ENCODE measurements around the gene FABP3. TPM values are rescaled to one million over a fixed set of nuclear protein-coding genes. Genes with fewer than 3 reads are reported as not detected.

The FABP3 gene
- total RNA-seq, 1 donor from 2014 or later, result 2.2 TPM

DNA sequence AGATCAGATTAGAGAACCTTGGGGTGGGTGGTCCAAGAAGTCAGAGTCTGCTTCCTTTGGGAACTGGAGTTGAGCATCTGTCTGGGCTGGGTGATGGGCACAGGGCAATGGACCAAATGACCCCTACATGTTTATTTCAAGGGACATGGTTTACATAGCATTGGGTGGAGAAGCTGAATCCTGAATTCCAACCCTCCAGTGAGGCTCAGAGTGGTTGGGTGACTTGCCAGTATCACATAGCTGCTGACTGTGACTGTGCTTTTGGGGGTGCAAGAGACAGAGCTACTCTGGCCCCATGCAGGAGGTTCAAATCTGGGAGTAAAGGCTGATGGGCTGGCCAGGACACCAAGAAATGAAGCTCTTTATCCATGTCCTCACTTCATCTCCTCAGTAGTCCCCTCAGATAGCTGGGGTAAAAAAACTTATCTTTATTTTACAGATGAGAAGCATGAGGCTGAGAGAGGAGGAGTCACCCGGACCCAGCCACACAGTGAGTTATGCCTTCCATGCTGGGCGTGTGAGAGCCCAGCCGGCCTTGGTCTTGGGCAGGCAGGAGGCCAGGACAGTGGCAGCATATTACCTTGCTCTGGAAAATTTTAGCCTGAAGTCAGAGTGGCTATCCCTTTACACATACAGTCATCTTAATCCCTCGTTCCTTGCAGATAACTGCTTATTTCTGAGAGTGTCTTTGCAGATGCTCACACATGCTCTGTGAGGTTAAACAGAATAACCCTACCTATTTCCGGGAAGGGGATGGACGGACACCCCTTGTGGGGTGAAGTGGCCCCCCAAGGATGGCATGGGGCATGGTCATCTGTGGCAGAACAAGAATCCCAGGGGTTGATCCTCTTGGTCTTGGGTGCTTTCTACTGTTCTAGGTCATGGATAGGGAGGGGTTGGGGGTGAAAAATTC lies 37.3 kb upstream of the FABP3 start:
- H3K36me3 Mint-ChIP-seq, result peaks cover 3% of the 10 kb centered on the region
- Histone ChIP-seq H3K79me2 (ENCODE audit: low read depth) (peaks cover 8% of the 10 kb centered on the region), H3K27me3 (peaks cover 17% of the 10 kb centered on the region), H3K9me3 (ENCODE audit: low read depth) (no peaks in the 10 kb centered on the region), H3K36me3 (no peaks in the 10 kb centered on the region), H3K4me2 (no peak overlapping the region), H2AFZ (replicated peaks) (no peak overlapping the region), H3K4me3 (no peak overlapping the region), H3F3A (ENCODE audit: low read depth) (peaks cover 16% of the 10 kb centered on the region), H3K9ac (no peak overlapping the region), H3K4me1 (peaks cover 14% of the 10 kb centered on the region), H3K27ac (no peak overlapping the region), H4K20me1 (ENCODE audit: low read depth) (peaks cover 8% of the 10 kb centered on the region)
- peaks cover 26% of the 10 kb centered on the region for H3K4me1 Mint-ChIP-seq
- TF ChIP-seq EZH2phosphoT487 (IDR thresholded peaks at IDR 0.05), result no peak
- H3K4me3 Mint-ChIP-seq, result peak overlapping the region; percentile 16
- DNase-seq (ENCODE audit: low spot score), result no peak
- H3K9me3 Mint-ChIP-seq, result no peaks in the 10 kb centered on the region
- no peak overlapping the region for H3K27ac Mint-ChIP-seq
- H3K27me3 Mint-ChIP-seq (ENCODE audit: insufficient read depth, low read depth), result peaks cover 26% of the 10 kb centered on the region

DNA sequence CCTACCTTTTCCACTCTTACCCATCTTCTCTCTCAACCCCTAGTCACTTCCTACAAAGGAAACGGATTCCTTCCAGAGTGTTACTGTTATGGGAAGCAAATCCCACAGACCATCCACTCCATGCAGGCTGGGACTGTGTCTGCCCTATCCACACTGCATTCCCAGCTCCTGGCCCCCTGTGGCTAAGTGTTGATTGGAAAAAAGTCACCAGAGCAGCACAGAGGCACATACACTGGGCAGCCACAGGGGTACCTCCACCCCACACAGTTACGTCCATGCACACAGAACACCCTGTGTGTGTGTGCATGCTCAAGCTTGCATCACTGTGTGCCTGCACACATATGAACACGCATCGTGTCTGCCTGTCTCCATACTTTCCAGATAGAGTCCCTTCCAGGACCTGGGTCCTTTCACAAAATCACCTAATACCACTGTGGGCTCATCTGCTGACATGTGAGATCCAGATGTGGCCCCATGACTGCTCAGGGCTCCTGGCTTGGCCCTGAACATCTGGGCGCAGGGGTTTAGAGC lies 36.0 kb upstream of the FABP3 start:
- H3K4me3 ChIP-seq, result no peak overlapping the region
- peaks cover 15% of the 10 kb centered on the region for H3K4me1 Mint-ChIP-seq
- no peak overlapping the region for H3K4me2 ChIP-seq
- H3K27me3 Mint-ChIP-seq (ENCODE audit: insufficient read depth, low read depth), result peaks cover 22% of the 10 kb centered on the region
- TF ChIP-seq EZH2 (IDR thresholded peaks at IDR 0.05) (no peak), EZH2phosphoT487 (IDR thresholded peaks at IDR 0.05) (no peak)
- TF ChIP-seq, protein P1, sequence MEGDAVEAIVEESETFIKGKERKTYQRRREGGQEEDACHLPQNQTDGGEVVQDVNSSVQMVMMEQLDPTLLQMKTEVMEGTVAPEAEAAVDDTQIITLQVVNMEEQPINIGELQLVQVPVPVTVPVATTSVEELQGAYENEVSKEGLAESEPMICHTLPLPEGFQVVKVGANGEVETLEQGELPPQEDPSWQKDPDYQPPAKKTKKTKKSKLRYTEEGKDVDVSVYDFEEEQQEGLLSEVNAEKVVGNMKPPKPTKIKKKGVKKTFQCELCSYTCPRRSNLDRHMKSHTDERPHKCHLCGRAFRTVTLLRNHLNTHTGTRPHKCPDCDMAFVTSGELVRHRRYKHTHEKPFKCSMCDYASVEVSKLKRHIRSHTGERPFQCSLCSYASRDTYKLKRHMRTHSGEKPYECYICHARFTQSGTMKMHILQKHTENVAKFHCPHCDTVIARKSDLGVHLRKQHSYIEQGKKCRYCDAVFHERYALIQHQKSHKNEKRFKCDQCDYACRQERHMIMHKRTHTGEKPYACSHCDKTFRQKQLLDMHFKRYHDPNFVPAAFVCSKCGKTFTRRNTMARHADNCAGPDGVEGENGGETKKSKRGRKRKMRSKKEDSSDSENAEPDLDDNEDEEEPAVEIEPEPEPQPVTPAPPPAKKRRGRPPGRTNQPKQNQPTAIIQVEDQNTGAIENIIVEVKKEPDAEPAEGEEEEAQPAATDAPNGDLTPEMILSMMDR (IDR thresholded peaks at IDR 0.05), result no peak
- peaks cover 8% of the 10 kb centered on the region for H4K20me1 ChIP-seq (ENCODE audit: low read depth)
- no peak overlapping the region for H3K4me3 Mint-ChIP-seq
- H3K9me3 ChIP-seq (ENCODE audit: low read depth), result no peaks in the 10 kb centered on the region
- no peak overlapping the region for H3K27ac ChIP-seq
- H3K9me3 Mint-ChIP-seq, result no peaks in the 10 kb centered on the region
- no peak overlapping the region for H3K27ac Mint-ChIP-seq
- peaks cover 17% of the 10 kb centered on the region for H3K27me3 ChIP-seq
- H3F3A ChIP-seq (ENCODE audit: low read depth), result peaks cover 8% of the 10 kb centered on the region
- no peaks in the 10 kb centered on the region for H3K79me2 ChIP-seq (ENCODE audit: low read depth)
- H3K36me3 Mint-ChIP-seq, result peaks cover 3% of the 10 kb centered on the region
- peaks cover 5% of the 10 kb centered on the region for H3K4me1 ChIP-seq
- no peak overlapping the region for H3K9ac ChIP-seq
- no peak overlapping the region for H2AFZ ChIP-seq (replicated peaks)
- H3K36me3 ChIP-seq, result no peaks in the 10 kb centered on the region
- DNase-seq (ENCODE audit: low spot score), result no peak

DNA sequence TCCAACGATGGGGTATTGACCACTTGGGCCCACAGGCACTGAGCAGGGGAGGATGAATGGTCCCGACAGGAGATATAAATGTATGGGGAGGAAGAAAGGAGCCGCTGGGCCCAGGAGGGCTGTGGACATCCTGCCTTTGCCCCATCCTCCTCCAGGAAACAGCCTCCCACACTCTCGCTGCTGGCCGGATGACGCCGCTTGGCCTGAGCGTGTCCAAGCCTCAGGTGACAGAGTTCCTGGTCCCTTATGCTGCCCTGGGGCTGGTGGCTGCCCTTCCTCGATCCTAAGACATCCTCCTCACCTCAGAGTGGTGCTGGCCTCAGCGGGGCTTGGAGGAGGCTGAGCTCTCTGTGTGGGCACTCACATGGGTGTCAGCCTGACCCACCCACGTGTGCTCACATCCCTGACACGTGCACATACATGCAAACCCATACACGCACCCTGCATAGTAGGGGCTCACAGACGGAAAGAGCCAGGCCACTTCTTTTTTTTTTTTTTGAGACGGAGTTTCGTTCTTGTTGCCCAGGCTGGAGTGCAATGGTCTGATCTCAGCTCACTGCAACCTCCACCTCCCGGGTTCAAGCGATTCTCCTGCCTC lies 34.3 kb upstream of the FABP3 start:
- peaks cover under 1% of the 10 kb centered on the region for H3F3A ChIP-seq (ENCODE audit: low read depth)
- DNase-seq (ENCODE audit: low spot score), result no peak
- H3K4me2 ChIP-seq, result no peak overlapping the region
- peaks cover 3% of the 10 kb centered on the region for H3K36me3 Mint-ChIP-seq
- H3K4me1 ChIP-seq, result no peaks in the 10 kb centered on the region
- peak overlapping the region; percentile 64 for H3K4me3 Mint-ChIP-seq
- H3K4me1 Mint-ChIP-seq, result peaks cover 10% of the 10 kb centered on the region
- no peaks in the 10 kb centered on the region for H3K36me3 ChIP-seq
- peaks cover 1% of the 10 kb centered on the region for H4K20me1 ChIP-seq (ENCODE audit: low read depth)
- no peak for TF ChIP-seq EZH2 (IDR thresholded peaks at IDR 0.05)
- TF ChIP-seq EZH2phosphoT487 (IDR thresholded peaks at IDR 0.05), result no peak
- peaks cover 9% of the 10 kb centered on the region for H3K27me3 ChIP-seq
- peaks cover 19% of the 10 kb centered on the region for H3K27me3 Mint-ChIP-seq (ENCODE audit: insufficient read depth, low read depth)
- H3K79me2 ChIP-seq (ENCODE audit: low read depth), result no peaks in the 10 kb centered on the region
- no peak overlapping the region for H3K27ac ChIP-seq
- no peak overlapping the region for H2AFZ ChIP-seq (replicated peaks)
- H3K9me3 Mint-ChIP-seq, result no peaks in the 10 kb centered on the region
- no peak overlapping the region for H3K4me3 ChIP-seq
- peak overlapping the region; percentile 14 for H3K9ac ChIP-seq
- H3K9me3 ChIP-seq (ENCODE audit: low read depth), result no peaks in the 10 kb centered on the region
- H3K27ac Mint-ChIP-seq, result peak overlapping the region; percentile 83

DNA sequence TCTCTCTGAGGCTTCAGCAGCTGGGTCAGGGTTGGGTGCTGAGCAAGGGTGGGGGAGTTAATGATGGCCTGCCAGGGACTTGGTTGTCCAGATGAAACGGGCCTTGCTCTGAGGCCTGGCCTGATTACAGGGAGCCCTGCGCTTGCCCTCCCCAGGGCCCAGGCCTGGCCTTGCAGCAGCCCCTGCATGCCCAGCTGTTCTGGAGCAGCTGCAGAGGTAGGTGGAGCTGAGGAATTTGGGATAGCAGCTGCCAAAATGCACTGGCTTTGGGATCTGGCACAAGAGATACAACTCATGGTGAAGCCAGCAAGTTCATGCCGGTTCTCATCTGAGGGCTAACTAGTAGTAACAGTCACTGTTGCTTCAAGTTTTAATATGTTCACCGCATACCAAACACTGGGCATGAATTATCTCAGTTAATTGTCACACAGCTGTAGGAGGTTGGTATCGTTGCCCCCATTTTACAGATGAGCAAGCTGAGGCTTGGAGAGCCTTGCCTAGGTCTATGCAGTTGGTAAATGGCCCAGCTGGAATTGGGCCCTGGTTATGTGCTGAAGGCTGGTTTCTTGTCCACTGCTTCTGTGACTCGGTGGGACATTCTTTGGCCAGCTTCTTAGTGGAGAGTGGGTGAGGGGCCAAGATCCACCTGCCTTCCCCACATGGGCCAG lies 32.8 kb upstream of the FABP3 start:
- Histone ChIP-seq H3K4me3 (no peak overlapping the region), H3K9ac (no peak overlapping the region), H4K20me1 (ENCODE audit: low read depth) (no peaks in the 10 kb centered on the region), H3K36me3 (no peaks in the 10 kb centered on the region), H2AFZ (replicated peaks) (no peak overlapping the region), H3K9me3 (ENCODE audit: low read depth) (no peaks in the 10 kb centered on the region), H3F3A (ENCODE audit: low read depth) (no peaks in the 10 kb centered on the region), H3K4me1 (no peaks in the 10 kb centered on the region), H3K27me3 (no peaks in the 10 kb centered on the region), H3K27ac (no peak overlapping the region), H3K79me2 (ENCODE audit: low read depth) (no peaks in the 10 kb centered on the region), H3K4me2 (no peak overlapping the region)
- Mint-ChIP-seq H3K36me3 (no peaks in the 10 kb centered on the region), H3K4me3 (no peak overlapping the region), H3K27ac (no peak overlapping the region), H3K27me3 (ENCODE audit: insufficient read depth, low read depth) (peaks cover 7% of the 10 kb centered on the region), H3K9me3 (no peaks in the 10 kb centered on the region), H3K4me1 (peaks cover 10% of the 10 kb centered on the region)
- no peak for DNase-seq (ENCODE audit: low spot score)
- TF ChIP-seq EZH2phosphoT487 (IDR thresholded peaks at IDR 0.05) (no peak), EZH2 (IDR thresholded peaks at IDR 0.05) (no peak)
- TF ChIP-seq, protein P1 (IDR thresholded peaks at IDR 0.05), result no peak
